Left ventricle myocardium inferior (tissue), 1 donor: ENCODE measurements around the gene RHPN2. TPM values are rescaled to one million over a fixed set of nuclear protein-coding genes. Genes with fewer than 3 reads are reported as not detected.
"Not testable (repeated sequence)": the region's sequence is repeated elsewhere in the genome, so short reads cannot be mapped to it uniquely, and the experiment has no call there.

Source experiments
- DNase-seq: peaks from one replicate; pipeline ENCODE4 v3.0.0-alpha.2; 2020
- H3K27ac ChIP-seq: fragments of 200-600 bp; replicated peaks from 2 replicates; pipeline ENCODE4 v1.8.0; 2021
- H3K27me3 ChIP-seq: fragments of 200-600 bp; 2 replicates; pipeline ENCODE4 v1.8.0; 2021; ENCODE audit warnings: low read depth
- H3K36me3 ChIP-seq: fragments of 200-600 bp; 2 replicates; pipeline ENCODE4 v1.8.0; 2021
- H3K4me1 ChIP-seq: fragments of 200-600 bp; 2 replicates; pipeline ENCODE4 v1.8.0; 2021
- H3K4me3 ChIP-seq: fragments of 200-600 bp; 2 replicates; pipeline ENCODE4 v1.8.0; 2021; ENCODE audit warnings: mild to moderate bottlenecking, moderate library complexity
- H3K9me3 ChIP-seq: fragments of 200-600 bp; replicated peaks from 2 replicates; pipeline ENCODE4 v1.8.0; 2021
- CTCF ChIP-seq: fragments of 200-600 bp; IDR thresholded peaks from 2 replicates; pipeline ENCODE4 v1.8.0; 2021; ENCODE audit warnings: antibody characterized with exemption, mild to moderate bottlenecking, borderline replicate concordance
- intact Hi-C: fragments of 100-400 bp; cut with micrococcal nuclease; formaldehyde crosslinking; loops from one replicate; pipeline ENCODE4 v1.11.0; 2022
- total RNA-seq: library from RNA; stranded (reverse); fragmentation: NEBNext Ultra II Directional; extraction: Animal tissue kit (Norgen Biotek cat#: 25700); gene quantifications from one replicate; pipeline ENCODE4 v1.2.1, GENCODE V29; 2021
- donor health status: DM: no; HTN: yes; CAD: no; lungs with severe emphysema.

RHPN2 gene
- total RNA-seq, 1 donor from 2014 or later: 1.0 TPM

- TF ChIP-seq CTCF: no peak
- H3K4me3 ChIP-seq: no peak overlapping the region
- H3K4me1 ChIP-seq: no peaks in the 10 kb centered on the region
- intact Hi-C loops: no loop called here
- H3K9me3 ChIP-seq: no peaks in the 10 kb centered on the region
- H3K27ac ChIP-seq: no peak overlapping the region
- no peaks in the 10 kb centered on the region for H3K27me3 ChIP-seq
- DNase-seq: no peak
- peaks cover 4% of the 10 kb centered on the region for H3K36me3 ChIP-seq
Observed at GRCh38 chr19:33000510-33000909, 64.2 kb downstream of the RHPN2 start.

- Histone ChIP-seq H3K9me3 (no peaks in the 10 kb centered on the region), H3K36me3 (peaks cover 6% of the 10 kb centered on the region), H3K27ac (no peak overlapping the region), H3K27me3 (no peaks in the 10 kb centered on the region), H3K4me1 (no peaks in the 10 kb centered on the region), H3K4me3 (no peak overlapping the region)
- TF ChIP-seq CTCF: no peak
- no peak for DNase-seq
- intact Hi-C loops: no loop called here
Observed at GRCh38 chr19:32998722-32999121, 66.0 kb downstream of the RHPN2 start.

- TF ChIP-seq CTCF: no peak
- no peaks in the 10 kb centered on the region for H3K4me1 ChIP-seq
- H3K9me3 ChIP-seq: no peaks in the 10 kb centered on the region
- no peak for DNase-seq
- H3K27ac ChIP-seq: no peak overlapping the region
- peaks cover 6% of the 10 kb centered on the region for H3K36me3 ChIP-seq
- no peak overlapping the region for H3K4me3 ChIP-seq
- intact Hi-C loops: no loop called here
- H3K27me3 ChIP-seq: no peaks in the 10 kb centered on the region
Observed at GRCh38 chr19:32997716-32998355, 66.9 kb downstream of the RHPN2 start.

GRCh38 chr19:32997061-32997464 lies 67.6 kb downstream of the RHPN2 start:
- H3K27ac ChIP-seq, H3K9me3 ChIP-seq, H3K4me3 ChIP-seq, DNase-seq, intact Hi-C loops, H3K27me3 ChIP-seq, H3K36me3 ChIP-seq, H3K4me1 ChIP-seq: not testable (repeated sequence)

- intact Hi-C loops, H3K4me1 ChIP-seq, H3K9me3 ChIP-seq, H3K4me3 ChIP-seq, H3K27ac ChIP-seq, H3K27me3 ChIP-seq, DNase-seq: not testable (repeated sequence)
- peaks cover 14% of the 10 kb centered on the region for H3K36me3 ChIP-seq
Observed at GRCh38 chr19:32995966-32996365, 68.7 kb downstream of the RHPN2 start.

- H3K9me3 ChIP-seq: no peaks in the 10 kb centered on the region
- intact Hi-C loops: no loop called here
- no peak overlapping the region for H3K4me3 ChIP-seq
- no peaks in the 10 kb centered on the region for H3K27me3 ChIP-seq
- DNase-seq: no peak
- H3K4me1 ChIP-seq: no peaks in the 10 kb centered on the region
- H3K36me3 ChIP-seq: peaks cover 9% of the 10 kb centered on the region
- no peak overlapping the region for H3K27ac ChIP-seq
- no peak for TF ChIP-seq CTCF
Observed at GRCh38 chr19:32988724-32989123, 76.0 kb downstream of the RHPN2 start.

GRCh38 chr19:32988254-32988653 lies 76.4 kb downstream of the RHPN2 start:
- H3K36me3 ChIP-seq, H3K9me3 ChIP-seq, DNase-seq, H3K27me3 ChIP-seq, intact Hi-C loops, H3K4me1 ChIP-seq, H3K27ac ChIP-seq, H3K4me3 ChIP-seq: not testable (repeated sequence)

GRCh38 chr19:32982488-32982887 lies 82.2 kb downstream of the RHPN2 start:
- H3K4me1 ChIP-seq, H3K27ac ChIP-seq, H3K4me3 ChIP-seq, DNase-seq, intact Hi-C loops, H3K9me3 ChIP-seq, H3K36me3 ChIP-seq, H3K27me3 ChIP-seq: not testable (repeated sequence)

- DNase-seq, H3K27me3 ChIP-seq, intact Hi-C loops, H3K36me3 ChIP-seq, H3K9me3 ChIP-seq, H3K4me3 ChIP-seq, H3K27ac ChIP-seq, H3K4me1 ChIP-seq: not testable (repeated sequence)
Observed at GRCh38 chr19:32979807-32980206, 84.9 kb downstream of the RHPN2 start.

GRCh38 chr19:32977813-32978212 lies 86.9 kb downstream of the RHPN2 start:
- DNase-seq, H3K9me3 ChIP-seq, H3K36me3 ChIP-seq, H3K4me3 ChIP-seq, H3K27ac ChIP-seq, H3K4me1 ChIP-seq, intact Hi-C loops, H3K27me3 ChIP-seq: not testable (repeated sequence)
